Occipital lobe (tissue), 2 donors: ENCODE measurements around the gene CFDP1. TPM values are rescaled to one million over a fixed set of nuclear protein-coding genes. Genes with fewer than 3 reads are reported as not detected.

Source experiments
- DNase-seq: peaks from one replicate; lab custom pipeline; 2025; lab: John Stamatoyannopoulos, UW
- total RNA-seq: library from RNA; depleted of rRNA; stranded (reverse); fragments of >200 nt; gene quantifications from one replicate; pipeline ENCODE4 v1.2.3, GENCODE V29; 2014

The CFDP1 gene
- total RNA-seq, 1 donor from 2014 or later, result 37.3 TPM

GRCh38 chr16:75374388-75374787, 58.9 kb downstream of the CFDP1 start:
- DNase-seq, result no peak

DNA sequence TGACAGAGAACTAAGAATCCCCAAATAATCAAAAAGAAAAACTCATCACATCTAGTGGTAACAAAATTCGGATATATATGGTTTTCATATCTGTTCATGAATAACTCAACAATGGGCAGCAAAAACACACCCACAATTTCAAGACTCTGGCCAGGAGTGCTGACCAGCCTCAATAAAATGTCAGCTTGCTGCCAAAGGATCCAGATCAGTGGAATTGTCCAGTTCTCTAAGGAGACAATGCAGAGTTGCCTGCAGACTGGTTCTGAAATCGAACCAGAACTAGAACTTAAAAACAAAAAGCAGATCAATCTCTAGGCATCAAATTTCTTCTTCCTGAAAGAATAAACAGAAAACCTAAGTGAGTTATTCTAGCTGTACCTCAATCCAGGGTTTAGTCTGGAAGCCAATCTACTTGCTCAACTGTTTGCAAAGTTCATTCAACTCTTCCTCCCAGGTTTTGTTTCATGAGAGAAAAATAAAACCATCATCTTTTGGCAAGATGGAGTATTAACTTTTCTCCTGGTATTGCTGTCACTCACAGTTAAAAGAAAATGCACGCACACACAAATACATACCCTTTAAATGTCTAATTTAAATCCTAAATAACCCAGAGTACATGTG, 61.0 kb downstream of the CFDP1 start:
- no peak for DNase-seq

DNA sequence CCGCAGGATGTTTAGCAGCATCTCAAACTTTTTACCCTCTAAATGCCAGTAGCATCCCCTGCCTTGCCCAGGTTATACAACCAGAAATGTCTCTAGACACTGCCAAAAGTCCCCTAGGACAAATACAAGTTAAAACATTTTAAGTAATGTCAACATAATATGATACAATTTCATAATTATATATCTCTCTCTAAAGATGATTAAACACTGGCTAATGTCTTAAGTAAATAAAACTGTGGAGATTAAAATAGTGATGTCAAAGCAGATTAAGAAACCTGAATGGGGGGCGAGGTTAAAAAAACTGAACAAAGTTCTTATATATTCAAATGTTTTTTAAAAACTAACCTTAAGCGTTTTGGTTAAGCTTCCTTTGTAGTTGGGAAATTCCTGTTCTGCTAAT, 62.1 kb downstream of the CFDP1 start:
- no peak for DNase-seq

DNA sequence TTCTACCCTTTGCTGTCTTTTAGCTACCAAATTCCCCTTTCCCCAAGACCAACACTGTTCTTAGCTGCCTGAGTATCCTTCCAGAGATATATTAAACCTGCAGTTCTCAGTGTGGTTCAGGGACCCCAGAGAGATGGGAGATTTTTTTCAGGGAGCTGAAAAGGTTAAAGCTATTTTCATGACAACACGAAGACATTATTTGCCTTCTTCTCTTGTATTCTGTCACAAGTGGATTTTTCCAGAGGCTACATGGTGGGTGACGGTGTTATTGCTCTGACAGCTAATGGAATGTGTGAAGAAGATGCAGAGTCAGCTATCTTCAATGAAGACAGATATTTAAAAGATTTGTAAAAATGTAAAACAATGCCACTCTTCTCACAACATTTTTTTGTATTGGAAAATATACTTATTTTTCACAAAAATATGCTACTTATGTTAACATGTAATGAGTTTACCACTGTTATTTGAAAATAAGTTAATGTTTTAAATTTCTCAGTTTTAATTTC, 69.0 kb downstream of the CFDP1 start:
- no peak for DNase-seq

GRCh38 chr16:75362846-75363245, 70.5 kb downstream of the CFDP1 start:
- no peak for DNase-seq

- no peak for DNase-seq
These were observed 71.4 kb downstream of the CFDP1 start for GRCh38 chr16:75361936-75362335.

- DNase-seq, result no peak
These were observed 79.1 kb downstream of the CFDP1 start for GRCh38 chr16:75354170-75354569.

DNA sequence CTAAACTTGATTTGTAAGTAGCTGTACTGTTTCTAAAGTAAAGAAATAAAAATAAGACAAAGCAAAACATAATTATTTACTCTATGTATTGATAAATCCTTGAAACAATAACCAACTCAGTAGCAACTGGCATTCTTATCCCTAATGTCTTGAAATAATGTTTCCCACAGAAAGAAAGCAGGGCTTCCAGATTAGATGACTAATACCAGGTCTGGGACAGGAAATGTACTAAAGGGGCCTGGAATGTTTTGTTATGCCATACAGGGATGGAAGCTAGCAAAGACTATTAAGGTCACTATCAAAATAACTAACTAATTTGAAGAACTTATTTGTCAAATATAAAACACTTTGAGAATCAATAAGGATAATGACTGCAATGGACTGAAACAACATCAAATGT, 82.1 kb downstream of the CFDP1 start:
- no peak for DNase-seq

DNA sequence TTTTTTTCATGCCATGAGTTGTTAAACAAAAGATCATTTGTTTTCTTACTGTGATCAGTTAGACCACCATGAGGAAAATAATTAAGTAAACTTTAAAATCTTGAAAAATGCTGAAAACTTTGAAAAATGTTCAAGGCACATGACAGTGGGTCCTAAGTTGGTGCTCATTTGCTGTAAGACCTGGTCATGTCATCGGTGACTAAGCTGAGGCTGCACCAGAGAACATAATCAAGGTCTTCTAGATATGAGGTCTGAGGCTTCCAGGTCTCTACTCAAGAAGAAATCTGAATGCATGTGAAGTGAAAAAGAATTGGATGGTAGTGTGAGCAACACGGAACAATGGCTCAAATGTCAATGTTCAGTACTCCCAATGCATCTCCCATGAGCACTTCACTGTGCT, 87.6 kb downstream of the CFDP1 start:
- DNase-seq, result no peak

DNA sequence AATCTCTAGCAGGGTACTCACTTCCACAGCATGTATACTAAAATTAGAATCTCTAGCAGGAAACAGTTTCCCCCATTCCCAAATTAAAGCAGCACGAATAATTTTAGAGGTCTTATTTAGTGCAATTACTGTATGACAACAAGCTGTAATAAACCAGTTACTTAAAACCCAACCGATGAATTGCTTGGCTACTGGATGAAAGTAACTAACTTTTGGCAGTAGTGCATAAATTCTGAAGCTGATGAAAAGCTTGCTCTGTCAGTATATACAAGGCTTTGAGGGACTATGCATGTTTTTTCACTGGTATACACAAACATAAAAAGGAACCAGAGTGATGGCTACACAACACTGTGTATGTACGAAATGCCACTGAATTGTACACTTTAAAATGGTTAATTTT, 89.4 kb downstream of the CFDP1 start:
- no peak for DNase-seq

GRCh38 chr16:75343286-75343685, 90.0 kb downstream of the CFDP1 start:
- DNase-seq, result no peak

DNA sequence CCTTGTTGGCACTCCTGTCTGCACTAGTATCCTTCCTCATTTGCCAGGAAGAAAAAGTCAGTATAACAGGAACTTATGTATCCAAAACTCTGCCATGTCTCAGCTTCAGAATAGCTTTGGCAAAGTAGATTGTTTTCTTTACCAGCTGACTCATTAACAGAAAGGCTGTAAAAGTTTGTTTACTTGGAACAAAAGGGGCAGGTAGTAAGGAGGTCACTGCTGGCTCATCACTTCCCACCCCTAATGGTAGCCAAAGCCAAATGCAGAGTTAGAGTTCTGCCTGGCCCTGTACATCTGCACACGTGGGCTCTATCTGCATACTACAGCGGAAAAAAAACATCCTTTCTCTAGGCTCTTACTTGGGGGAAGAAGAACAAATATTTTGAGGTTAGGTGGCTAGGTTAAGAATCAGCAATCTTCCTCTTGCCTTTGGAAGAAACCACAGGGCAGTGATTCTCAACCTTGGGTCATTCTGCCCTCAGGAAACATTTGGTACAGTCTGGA, 90.9 kb downstream of the CFDP1 start:
- no peak for DNase-seq

DNA sequence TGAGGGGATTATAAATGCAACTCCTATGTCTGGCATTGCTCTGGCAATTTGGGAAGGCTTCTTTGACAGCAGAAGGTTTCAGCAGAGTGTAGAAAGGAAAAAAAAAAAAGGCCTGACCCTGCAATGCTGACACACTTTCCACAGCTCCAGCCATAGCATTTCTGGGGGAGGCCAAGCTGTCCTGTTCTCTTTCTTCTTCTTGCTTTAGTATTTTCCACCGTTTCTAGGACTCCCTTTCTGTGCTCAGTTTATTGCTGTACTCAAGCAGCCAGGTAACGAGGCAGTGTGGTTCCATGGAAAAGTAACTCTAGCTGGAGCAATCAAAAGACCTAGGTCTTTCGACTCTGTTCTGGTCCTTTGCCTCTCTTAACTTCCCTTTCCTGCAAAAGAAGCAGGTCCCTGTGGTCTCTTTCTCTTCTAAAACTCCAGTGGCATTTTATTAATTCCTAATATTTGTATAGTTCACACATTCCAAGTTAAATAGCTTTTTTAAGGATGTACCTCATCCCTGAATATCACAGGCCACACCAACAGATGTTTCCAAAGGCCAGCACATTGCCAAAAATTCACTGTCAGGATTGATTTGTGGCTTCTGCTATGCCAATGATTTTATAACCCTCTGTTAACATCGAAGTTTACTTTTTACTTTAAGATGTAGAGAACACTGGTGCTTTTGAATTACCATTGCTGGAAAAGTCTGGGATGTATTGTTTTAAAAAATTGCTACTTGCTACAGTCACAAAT, 91.6 kb downstream of the CFDP1 start:
- no peak for DNase-seq

GRCh38 chr16:75340741-75341491, 92.4 kb downstream of the CFDP1 start:
- no peak for DNase-seq

DNA sequence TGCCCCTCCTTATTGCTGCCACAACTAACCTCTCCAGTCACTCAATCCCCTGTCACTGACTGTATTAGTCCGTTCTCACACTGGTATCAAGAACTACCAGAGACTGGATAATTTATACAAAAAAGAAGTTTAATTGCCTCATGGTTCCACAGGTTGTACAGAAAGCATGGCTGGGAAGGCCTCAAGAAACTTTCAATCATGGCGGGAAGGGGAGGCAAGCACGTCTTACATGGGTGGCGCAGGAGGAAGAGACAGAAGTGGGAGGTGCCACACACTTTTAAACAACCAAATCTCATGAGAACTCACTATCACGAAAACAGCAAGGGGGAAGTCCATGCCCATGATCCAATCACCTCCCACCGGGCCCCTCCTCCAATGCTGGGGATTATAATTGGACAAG, 95.9 kb downstream of the CFDP1 start:
- DNase-seq, result no peak

GRCh38 chr16:75336521-75336920, 96.8 kb downstream of the CFDP1 start:
- DNase-seq, result no peak

GRCh38 chr16:75333721-75334163, 99.6 kb downstream of the CFDP1 start:
- no peak for DNase-seq

DNA sequence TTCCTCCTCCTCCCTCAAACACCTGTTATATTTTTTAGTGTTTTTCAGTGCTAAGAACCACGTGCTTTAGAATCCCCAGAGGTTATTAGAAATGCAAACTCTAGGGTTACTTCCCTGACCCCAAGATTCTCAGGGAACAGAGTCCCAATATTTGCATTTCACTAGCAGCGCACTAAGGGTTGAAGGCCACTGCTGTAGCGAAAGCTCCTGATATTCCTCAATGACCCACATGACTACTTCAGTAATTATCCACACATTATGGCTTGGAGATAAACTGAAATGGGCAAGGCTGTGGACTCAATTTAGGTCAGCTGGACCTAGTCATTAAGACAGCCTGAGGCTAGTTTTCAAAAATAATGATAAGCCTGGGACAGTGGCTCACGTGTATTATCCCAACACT, 103.4 kb downstream of the CFDP1 start:
- DNase-seq, result no peak

DNA sequence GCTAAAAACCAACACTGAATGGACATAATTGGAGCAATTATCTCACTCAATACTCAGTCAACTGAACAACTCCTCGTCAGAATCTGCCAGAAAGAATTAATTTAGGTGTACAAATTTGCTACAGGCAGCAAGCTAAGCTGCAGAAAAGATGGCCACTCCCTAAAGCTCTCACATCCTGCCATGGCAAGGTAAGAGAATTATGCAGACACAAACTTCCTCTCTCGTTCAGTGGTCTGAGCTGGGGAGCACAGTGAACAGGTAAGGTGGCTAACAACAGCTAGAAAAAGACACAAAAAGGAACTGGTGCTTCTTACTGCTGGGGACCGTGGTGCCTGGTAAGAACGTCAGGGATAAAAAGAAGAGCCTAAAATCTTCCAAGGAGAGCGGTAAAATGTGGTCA, 107.0 kb downstream of the CFDP1 start:
- no peak for DNase-seq

DNA sequence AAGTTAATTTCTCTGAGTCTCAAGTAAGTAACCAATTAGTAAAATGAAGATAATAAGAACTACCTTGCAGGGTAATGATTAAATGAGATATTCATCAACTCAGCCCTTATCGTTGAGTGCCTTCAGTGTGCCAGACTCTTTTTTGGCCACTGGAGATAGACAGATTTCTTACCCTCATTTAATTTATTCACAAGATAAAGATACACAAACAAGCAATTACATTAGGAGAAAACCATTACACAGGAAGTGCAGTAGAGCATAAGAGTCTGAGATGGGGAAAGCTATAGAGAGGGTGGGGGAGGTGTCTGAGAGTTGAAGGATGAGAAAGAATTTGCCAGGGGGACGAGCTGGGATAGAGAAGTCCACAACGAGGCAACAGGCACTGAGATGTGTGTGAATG, 109.4 kb downstream of the CFDP1 start:
- DNase-seq, result no peak

DNA sequence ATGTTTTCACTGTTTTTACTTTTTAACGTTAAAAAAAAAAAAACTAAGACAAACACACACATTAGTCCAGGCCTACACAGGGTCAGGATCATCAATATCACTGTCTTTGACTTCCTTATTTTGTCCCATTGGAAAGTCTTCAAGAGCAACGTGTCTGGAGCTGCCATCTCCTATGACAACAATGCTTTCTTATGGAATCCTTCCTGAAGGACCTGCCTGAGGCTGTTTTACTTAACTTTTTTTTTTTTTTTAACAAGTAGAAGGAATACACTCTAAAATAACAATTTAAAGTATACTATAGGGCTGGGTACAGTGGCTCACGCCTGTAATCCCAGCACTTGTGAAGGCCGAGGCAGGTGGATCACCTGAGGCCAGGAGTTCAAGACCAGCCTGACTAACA, 110.1 kb downstream of the CFDP1 start:
- DNase-seq, result no peak

GRCh38 chr16:75322740-75323139, 110.6 kb downstream of the CFDP1 start:
- no peak for DNase-seq
